IMR-90 (cell line): ENCODE measurements around the gene CFAP92. TPM values are rescaled to one million over a fixed set of nuclear protein-coding genes. Genes with fewer than 3 reads are reported as not detected.

Source experiments
- ATAC-seq: fragments of 200-7000 bp; cut with Tn5 transposase; 2 replicates; pipeline ENCODE4 v1.9.1; 2020; ENCODE audit warnings: low read depth, mild to moderate bottlenecking, moderate library complexity
- BruUV-seq: library from RNA; stranded (reverse); fragments of 400-500 nt; replicated peaks from 2 replicates; lab custom pipeline; 2021; lab: Mats Ljungman, UMichigan
- CTCF ChIA-PET: fragments of 300-600 bp; formaldehyde crosslinking; extraction: SDS; loops from one replicate; lab custom pipeline; 2021; ENCODE audit warnings: antibody characterized with exemption; lab: Yijun Ruan, JAX
- POLR2A ChIA-PET: fragments of 300-600 bp; sonication (Branson Sonifier 250); formaldehyde crosslinking; loops from one replicate; lab custom pipeline; 2022; ENCODE audit warnings: antibody characterized with exemption; ENCODE audit not compliant: unreplicated experiment; lab: Charles Lee
- DNase-seq: peaks from one replicate; pipeline ENCODE4 v3.0.0; 2013
- H2AFZ ChIP-seq: replicated peaks from 2 replicates; pipeline ENCODE3; 2013; ENCODE audit warnings: low read length, mild to moderate bottlenecking; ENCODE audit not compliant: poor library complexity
- H2AK5ac ChIP-seq: 2 replicates; pipeline ENCODE4 v1.6.1; 2013; ENCODE audit warnings: low read depth, low read length, inconsistent platforms
- H2AK9ac ChIP-seq: replicated peaks from 2 replicates; pipeline ENCODE3; 2013; ENCODE audit warnings: mild to moderate bottlenecking, low read depth, low read length, moderate library complexity; ENCODE audit not compliant: poor library complexity
- H2BK120ac ChIP-seq: 2 replicates; pipeline ENCODE4 v1.6.1; 2013; ENCODE audit warnings: low read depth, low read length, inconsistent platforms
- H2BK15ac ChIP-seq: 3 replicates; pipeline ENCODE4 v1.6.1; 2013; ENCODE audit warnings: low read depth, low read length, inconsistent platforms
- H2BK20ac ChIP-seq: 2 replicates; pipeline ENCODE4 v1.6.1; 2013; ENCODE audit warnings: low read depth, mild to moderate bottlenecking, inconsistent platforms, low read length, moderate library complexity
- H2BK5ac ChIP-seq: 2 replicates; pipeline ENCODE4 v1.6.1; 2013; ENCODE audit warnings: mild to moderate bottlenecking, low read depth, low read length, inconsistent platforms; ENCODE audit not compliant: poor library complexity, severe bottlenecking
- H3K14ac ChIP-seq: replicated peaks from 2 replicates; pipeline ENCODE4 v1.6.1; 2013; ENCODE audit warnings: low read depth, low read length, inconsistent platforms
- H3K18ac ChIP-seq: 2 replicates; pipeline ENCODE4 v1.6.1; 2013; ENCODE audit warnings: low read depth, low read length, control low read depth
- H3K23ac ChIP-seq: 2 replicates; pipeline ENCODE4 v1.6.1; 2013; ENCODE audit warnings: low read depth, low read length, inconsistent platforms
- H3K27ac ChIP-seq: 2 replicates; pipeline ENCODE4 v1.5.1; 2013; ENCODE audit warnings: mild to moderate bottlenecking, control low read depth, low read length; ENCODE audit not compliant: insufficient read depth
- H3K27me3 ChIP-seq: 2 replicates; pipeline ENCODE4 v1.6.1; 2013; ENCODE audit warnings: low read length; ENCODE audit not compliant: control insufficient read depth, insufficient read depth
- H3K36me3 ChIP-seq: 2 replicates; pipeline ENCODE4 v1.6.1; 2013; ENCODE audit warnings: low read length, mixed read lengths; ENCODE audit not compliant: control insufficient read depth, insufficient read depth
- H3K4ac ChIP-seq: 2 replicates; pipeline ENCODE4 v1.6.1; 2013; ENCODE audit warnings: low read depth, low read length, inconsistent platforms
- H3K4me1 ChIP-seq: 2 replicates; pipeline ENCODE4 v1.6.1; 2013; ENCODE audit warnings: low read length, mixed read lengths; ENCODE audit not compliant: control insufficient read depth, insufficient read depth
- H3K4me2 ChIP-seq: 2 replicates; pipeline ENCODE4 v1.6.1; 2013; ENCODE audit warnings: low read depth, mild to moderate bottlenecking, control low read depth, low read length, moderate library complexity
- H3K4me3 ChIP-seq: 2 replicates; pipeline ENCODE4 v1.5.1; 2013; ENCODE audit warnings: low read depth, mild to moderate bottlenecking, control low read depth, low read length, moderate library complexity; ENCODE audit not compliant: insufficient read depth
- H3K56ac ChIP-seq: 2 replicates; pipeline ENCODE4 v1.6.1; 2013; ENCODE audit warnings: low read length, inconsistent platforms; ENCODE audit not compliant: insufficient read depth; ENCODE audit errors: extremely low read depth
- H3K79me1 ChIP-seq, 2 experiments: 2 replicates each; pipeline ENCODE4 v1.6.1; 2013; ENCODE audit warnings: low read length in 2 of 2, inconsistent platforms in 1 of 2, low read depth in 1 of 2
- H3K9ac ChIP-seq: 2 replicates; pipeline ENCODE4 v1.6.1; 2013; ENCODE audit warnings: low read depth, low read length, control low read depth
- H3K9me1 ChIP-seq: 2 replicates; pipeline ENCODE4 v1.6.1; 2013; ENCODE audit warnings: low read length, inconsistent platforms; ENCODE audit not compliant: insufficient read depth
- H3K9me3 ChIP-seq: 2 replicates; pipeline ENCODE4 v1.6.1; 2013; ENCODE audit warnings: low read length; ENCODE audit not compliant: control insufficient read depth, insufficient read depth
- H4K20me1 ChIP-seq: 2 replicates; pipeline ENCODE4 v1.6.1; 2013; ENCODE audit warnings: low read length, inconsistent platforms; ENCODE audit not compliant: insufficient read depth
- H4K5ac ChIP-seq: 2 replicates; pipeline ENCODE4 v1.6.1; 2013; ENCODE audit warnings: mild to moderate bottlenecking, low read depth, low read length, control low read depth
- H4K8ac ChIP-seq, 2 experiments: 2 replicates each; pipeline ENCODE4 v1.6.1; 2013; ENCODE audit warnings: low read depth in 2 of 2, low read length in 2 of 2, control low read depth in 1 of 2, inconsistent platforms in 1 of 2
- H4K91ac ChIP-seq: 2 replicates; pipeline ENCODE4 v1.6.1; 2013; ENCODE audit warnings: low read depth, low read length, inconsistent platforms; ENCODE audit not compliant: insufficient read depth
- BHLHE40 ChIP-seq: fragments of 150-350 bp; IDR thresholded peaks from 2 replicates; pipeline ENCODE4 v1.6.1; 2016; ENCODE audit warnings: mild to moderate bottlenecking, low read depth, low read length
- CEBPB ChIP-seq: IDR thresholded peaks from 2 replicates; pipeline ENCODE4 v1.6.1; 2012; ENCODE audit warnings: low read depth, low read length, improper control_type of control experiment
- CHD1 ChIP-seq: IDR thresholded peaks from 2 replicates; pipeline ENCODE4 v1.6.1; 2012; ENCODE audit warnings: low read depth, low read length, improper control_type of control experiment
- CTCF ChIP-seq: conservative IDR thresholded peaks from 2 replicates; pipeline ENCODE4 v1.5.1; 2012; ENCODE audit warnings: mild to moderate bottlenecking, low read depth, low read length, improper control_type of control experiment
- FOS ChIP-seq: fragments of 150-350 bp; IDR thresholded peaks from 2 replicates; pipeline ENCODE4 v1.6.1; 2016; ENCODE audit warnings: low read depth, low read length
- MAFK ChIP-seq: IDR thresholded peaks from 2 replicates; pipeline ENCODE4 v1.6.1; 2012; ENCODE audit warnings: low read depth, low read length, improper control_type of control experiment
- MAZ ChIP-seq: IDR thresholded peaks from 2 replicates; pipeline ENCODE4 v1.6.1; 2012; ENCODE audit warnings: low read depth, mild to moderate bottlenecking, low read length, improper control_type of control experiment, moderate library complexity, borderline replicate concordance
- MXI1 ChIP-seq: IDR thresholded peaks from 2 replicates; pipeline ENCODE4 v1.6.1; 2012; ENCODE audit warnings: low read depth, mild to moderate bottlenecking, low read length, moderate library complexity, borderline replicate concordance
- NFE2L2 ChIP-seq: fragments of 150-350 bp; IDR thresholded peaks from 2 replicates; pipeline ENCODE4 v1.6.1; 2016; ENCODE audit warnings: low read depth, mild to moderate bottlenecking, low read length
- POLR2A ChIP-seq: IDR thresholded peaks from 2 replicates; pipeline ENCODE4 v1.6.1; 2012; ENCODE audit warnings: mild to moderate bottlenecking, low read depth, low read length
- RAD21 ChIP-seq: IDR thresholded peaks from 2 replicates; pipeline ENCODE4 v1.6.1; 2012; ENCODE audit warnings: low read length, improper control_type of control experiment
- RCOR1 ChIP-seq: IDR thresholded peaks from 2 replicates; pipeline ENCODE4 v1.6.1; 2012; ENCODE audit warnings: mild to moderate bottlenecking, low read length, improper control_type of control experiment; ENCODE audit not compliant: insufficient replicate concordance
- RFX5 ChIP-seq: IDR thresholded peaks from 2 replicates; pipeline ENCODE4 v1.8.0; 2012; ENCODE audit warnings: low read depth, mild to moderate bottlenecking, low read length, moderate library complexity
- SMC3 ChIP-seq: fragments of 150-350 bp; IDR thresholded peaks from 2 replicates; pipeline ENCODE4 v1.6.1; 2016; ENCODE audit warnings: low read depth, mild to moderate bottlenecking, antibody characterized with exemption, low read length, moderate library complexity
- USF2 ChIP-seq: fragments of 150-350 bp; IDR thresholded peaks from 2 replicates; pipeline ENCODE4 v1.6.1; 2017; ENCODE audit warnings: mild to moderate bottlenecking, antibody characterized with exemption, low read length, low read depth
- WGBS, 2 experiments: methylation state at CpG; one replicate each; pipeline versions ENCODE4 v1.1.5 to v1.1.7; 2013; ENCODE audit warnings: missing lambda C conversion rate in 2 of 2; ENCODE audit not compliant: insufficient read length in 1 of 2; ENCODE audit errors: extremely low coverage in 2 of 2; 5-methylcytosine and 5-hydroxymethylcytosine counted together
- dilution Hi-C: fragments of 300-500 bp; cut with HindIII; formaldehyde crosslinking; loops from one replicate; pipeline ENCODE4 v1.14.3; 2018; ENCODE audit warnings: low sequenced_read_pairs; ENCODE audit not compliant: unreplicated experiment
- in situ Hi-C: fragments of 300-500 bp; cut with MboI; formaldehyde crosslinking; loops from 3 replicates; pipeline ENCODE4 v1.14.3; 2019; ENCODE audit warnings: low sequenced_read_pairs, inconsistent platforms, mixed read lengths
- intact Hi-C: fragments of 100-400 bp; cut with micrococcal nuclease; formaldehyde crosslinking; loops from 2 replicates; pipeline ENCODE4 v1.10.0; 2022
- polyA plus RNA-seq, 3 experiments: library from polyadenylated mRNA; depleted of rRNA; stranded (reverse); fragments of >200 nt; gene quantifications; 2 replicates each; pipeline ENCODE4 v1.2.3, GENCODE V29; 2012; ENCODE audit warnings: low replicate concordance in 1 of 3
- total RNA-seq: library from RNA; depleted of rRNA; stranded (reverse); fragments of >200 nt; gene quantifications from 2 replicates; pipeline ENCODE4 v1.2.3, GENCODE V29; 2012
- TF ChIP-seq, protein P1 (sequence below): fragments of 150-350 bp; IDR thresholded peaks from 2 replicates; pipeline ENCODE4 v1.6.1; 2016; ENCODE audit warnings: low read depth, mild to moderate bottlenecking, low read length, moderate library complexity, borderline replicate concordance

CFAP92 gene
- total and polyA plus RNA-seq, 2 of the 4 experiments (the other 2 are of a cell fraction) = not detected

GRCh38 chr3:128998561-128998960, 4.7 kb upstream of the CFAP92 start:
- Histone ChIP-seq H3K4me1 (peaks cover 8% of the 10 kb centered on the region; the same call in 1 of the 2 replicates), H3K4ac (no peak overlapping the region), H4K20me1 (no peaks in the 10 kb centered on the region), H3K9me3 (no peaks in the 10 kb centered on the region), H2BK120ac (no peak overlapping the region), H3K36me3 (no peaks in the 10 kb centered on the region), H3K14ac (no peak overlapping the region), H3K4me3 (no peak overlapping the region), H2AK9ac (no peak overlapping the region), H2AFZ (no peak overlapping the region), H4K5ac (no peak overlapping the region), H3K9ac (no peak overlapping the region), H3K4me2 (no peak overlapping the region), H2BK5ac (no peak overlapping the region), H3K56ac (no peak overlapping the region), H4K8ac (no peak overlapping the region), H2AK5ac (no peak overlapping the region), H3K79me1 (no peaks in the 10 kb centered on the region), H3K18ac (no peak overlapping the region), H2BK15ac (no peak overlapping the region), H3K27ac (no peak overlapping the region), H3K27me3 (peaks cover 86% of the 10 kb centered on the region), H3K23ac (no peak overlapping the region), H4K91ac (no peak overlapping the region), H3K9me1 (no peaks in the 10 kb centered on the region; the same call in 1 of the 2 replicates), H2BK20ac (no peak overlapping the region)
- ChIA-PET CTCF (interaction anchor here (1.9 kb wide), 1 partner anchor 28 kb away, joined by 8 read pairs; no protein-coding TSS in a partner anchor), POLR2A (no interaction called here)
- WGBS, 2 experiments = 27% methylated on average over 2 of the region's 3 CpGs; no CpG with 5 or more reads in 1 of the 2 experiments
- in situ Hi-C loops (no loop called here), intact Hi-C loops (no loop called here), dilution Hi-C loops (no loop called here)
- no peak for ATAC-seq
- DNase-seq = no peak
- BruUV-seq = no TSS peak
- TF ChIP-seq FOS (no peak), MXI1 (no peak), CTCF (no peak), SMC3 (no peak), RCOR1 (no peak), USF2 (no peak), CHD1 (no peak), NFE2L2 (no peak), MAZ (no peak), RAD21 (no peak), CEBPB (no peak), BHLHE40 (no peak), MAFK (no peak), POLR2A (no peak), RFX5 (no peak)
- TF ChIP-seq, protein P1, sequence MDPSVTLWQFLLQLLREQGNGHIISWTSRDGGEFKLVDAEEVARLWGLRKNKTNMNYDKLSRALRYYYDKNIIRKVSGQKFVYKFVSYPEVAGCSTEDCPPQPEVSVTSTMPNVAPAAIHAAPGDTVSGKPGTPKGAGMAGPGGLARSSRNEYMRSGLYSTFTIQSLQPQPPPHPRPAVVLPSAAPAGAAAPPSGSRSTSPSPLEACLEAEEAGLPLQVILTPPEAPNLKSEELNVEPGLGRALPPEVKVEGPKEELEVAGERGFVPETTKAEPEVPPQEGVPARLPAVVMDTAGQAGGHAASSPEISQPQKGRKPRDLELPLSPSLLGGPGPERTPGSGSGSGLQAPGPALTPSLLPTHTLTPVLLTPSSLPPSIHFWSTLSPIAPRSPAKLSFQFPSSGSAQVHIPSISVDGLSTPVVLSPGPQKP = no peak
